Tibial artery (tissue), 4 donors: ENCODE results near the gene PLEKHN1.

ENCODE experiments used
- DNase-seq, 2 donors: peaks; one replicate each; pipeline ENCODE4 v3.0.0-alpha.2; 2019
- H3K27ac ChIP-seq, 2 donors: fragments of 200-600 bp; sonication (generic) in 1 of 2; 1 replicate in 1 of 2; 2 replicates in 1 of 2; pipeline ENCODE4 v1.5.1; 2018 to 2019; ENCODE audit warnings: mild to moderate bottlenecking in 1 of 2
- H3K27me3 ChIP-seq, 2 donors: fragments of 200-600 bp; sonication (generic) in 1 of 2; one replicate each; pipeline versions ENCODE4 v1.5.1 to v1.6.0; 2016 to 2019
- H3K36me3 ChIP-seq, 3 donors: fragments of 200-600 bp; sonication (generic) in 2 of 3; one replicate each; pipeline ENCODE4 v1.5.1; 2016 to 2019; ENCODE audit warnings: mild to moderate bottlenecking in 2 of 3
- H3K4me1 ChIP-seq, 4 donors: fragments of 200-600 bp; sonication (generic) in 2 of 4; 1 replicate in 3 of 4; 2 replicates in 1 of 4; pipeline ENCODE4 v1.5.1; 2016 to 2019
- H3K4me3 ChIP-seq, 2 donors: fragments of 200-600 bp; sonication (generic) in 1 of 2; 1 replicate in 1 of 2; 2 replicates in 1 of 2; pipeline ENCODE4 v1.5.1; 2018 to 2019; ENCODE audit warnings: mild to moderate bottlenecking in 2 of 2
- H3K9me3 ChIP-seq, 3 donors: fragments of 200-600 bp; sonication (generic) in 1 of 3; one replicate each; pipeline ENCODE4 v1.5.1; 2016 to 2019
- intact Hi-C: fragments of 100-400 bp; cut with DNase I; formaldehyde crosslinking; loops from one replicate; pipeline ENCODE4 v1.15.0; 2023; ENCODE audit warnings: low total_unique reads
- TF ChIP-seq, protein P1 (sequence below), 2 experiments: fragments of 200-600 bp in 1 of 2; fragments of 450-650 bp in 1 of 2; IDR thresholded peaks; one replicate each; pipeline ENCODE4 v1.5.1; 2017 to 2019; ENCODE audit warnings: antibody characterized with exemption in 2 of 2, mild to moderate bottlenecking in 1 of 2, moderate library complexity in 1 of 2

PLEKHN1 gene

DNA sequence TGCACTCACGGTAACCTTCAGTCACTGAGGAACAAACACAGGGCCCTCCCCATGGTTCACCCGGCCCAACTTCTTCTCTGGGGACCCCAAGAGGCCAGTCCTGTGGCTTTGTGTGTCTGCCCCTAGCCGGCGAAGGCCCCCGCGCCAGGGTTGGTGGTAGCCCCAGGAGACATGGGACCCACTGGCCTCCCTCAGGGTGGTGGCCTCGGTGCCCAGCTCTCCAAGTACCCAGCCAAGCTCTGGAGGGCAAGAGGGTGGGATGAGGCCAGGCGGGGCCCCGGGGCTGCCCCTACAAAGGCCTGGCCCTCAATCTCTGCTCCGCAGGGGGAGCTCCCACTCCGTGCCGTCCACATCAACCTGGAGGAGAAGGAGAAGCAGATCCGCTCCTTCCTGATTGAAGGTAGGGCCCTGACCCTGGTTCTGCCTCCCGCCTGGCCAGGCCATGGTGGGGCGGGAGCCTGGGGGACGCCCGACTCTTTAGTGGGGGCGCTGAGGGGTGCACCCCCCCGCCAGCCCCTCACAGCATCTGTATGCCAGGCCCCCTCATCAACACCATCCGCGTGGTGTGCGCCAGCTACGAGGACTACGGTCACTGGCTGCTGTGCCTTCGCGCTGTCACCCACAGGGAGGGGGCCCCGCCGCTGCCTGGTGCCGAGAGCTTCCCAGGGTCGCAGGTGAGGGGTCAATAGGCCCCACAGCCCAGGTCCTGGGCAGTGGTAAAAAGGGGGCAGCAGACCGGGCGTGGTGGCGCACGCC, 5.6 kb downstream of the PLEKHN1 start:
- intact Hi-C loops, result no loop called here
- TF ChIP-seq, protein P1, sequence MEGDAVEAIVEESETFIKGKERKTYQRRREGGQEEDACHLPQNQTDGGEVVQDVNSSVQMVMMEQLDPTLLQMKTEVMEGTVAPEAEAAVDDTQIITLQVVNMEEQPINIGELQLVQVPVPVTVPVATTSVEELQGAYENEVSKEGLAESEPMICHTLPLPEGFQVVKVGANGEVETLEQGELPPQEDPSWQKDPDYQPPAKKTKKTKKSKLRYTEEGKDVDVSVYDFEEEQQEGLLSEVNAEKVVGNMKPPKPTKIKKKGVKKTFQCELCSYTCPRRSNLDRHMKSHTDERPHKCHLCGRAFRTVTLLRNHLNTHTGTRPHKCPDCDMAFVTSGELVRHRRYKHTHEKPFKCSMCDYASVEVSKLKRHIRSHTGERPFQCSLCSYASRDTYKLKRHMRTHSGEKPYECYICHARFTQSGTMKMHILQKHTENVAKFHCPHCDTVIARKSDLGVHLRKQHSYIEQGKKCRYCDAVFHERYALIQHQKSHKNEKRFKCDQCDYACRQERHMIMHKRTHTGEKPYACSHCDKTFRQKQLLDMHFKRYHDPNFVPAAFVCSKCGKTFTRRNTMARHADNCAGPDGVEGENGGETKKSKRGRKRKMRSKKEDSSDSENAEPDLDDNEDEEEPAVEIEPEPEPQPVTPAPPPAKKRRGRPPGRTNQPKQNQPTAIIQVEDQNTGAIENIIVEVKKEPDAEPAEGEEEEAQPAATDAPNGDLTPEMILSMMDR (IDR thresholded peaks at IDR 0.05), result no peak
- peaks cover 0 to 85% of the 10 kb centered on the region in 2 donors for H3K27me3 ChIP-seq
- no peak for DNase-seq
- no peaks in the 10 kb centered on the region for H3K36me3 ChIP-seq
- no peaks in the 10 kb centered on the region for H3K9me3 ChIP-seq
- H3K27ac ChIP-seq, result no peak overlapping the region
- H3K4me3 ChIP-seq, result no peak overlapping the region
- H3K4me1 ChIP-seq, result peaks cover 0 to 26% (median 12%) of the 10 kb centered on the region in 4 donors

DNA sequence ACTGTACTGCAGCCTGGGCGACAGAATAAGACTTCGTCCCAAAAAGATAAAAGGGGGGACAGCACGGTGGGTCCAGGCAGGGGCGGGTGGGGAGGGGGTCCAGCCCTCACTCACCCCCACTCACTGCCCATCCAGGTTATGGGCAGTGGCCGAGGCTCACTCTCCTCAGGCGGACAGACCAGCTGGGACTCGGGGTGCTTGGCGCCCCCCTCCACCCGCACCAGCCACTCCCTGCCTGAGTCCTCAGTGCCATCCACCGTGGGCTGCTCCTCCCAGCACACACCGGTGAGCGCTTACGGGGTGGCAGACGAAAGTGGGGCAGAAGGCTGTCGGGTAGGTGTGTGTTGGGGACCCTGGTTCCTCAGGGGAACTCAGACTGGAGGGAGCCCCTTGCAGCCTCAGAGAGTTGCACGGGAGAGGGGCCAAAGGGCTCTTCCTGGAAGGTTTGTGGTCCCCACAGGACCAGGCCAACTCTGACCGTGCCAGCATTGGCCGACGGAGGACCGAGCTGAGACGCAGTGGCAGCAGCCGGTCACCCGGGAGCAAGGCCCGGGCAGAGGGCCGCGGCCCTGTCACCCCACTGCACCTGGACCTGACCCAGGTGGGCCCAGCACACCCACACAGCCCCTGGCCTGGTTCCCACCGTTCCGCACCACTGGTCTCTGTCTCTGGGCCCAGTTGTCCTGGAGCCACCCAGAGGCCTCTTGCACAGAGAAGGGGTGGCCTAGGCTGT, 6.6 kb downstream of the PLEKHN1 start:
- Histone ChIP-seq H3K36me3 (no peaks in the 10 kb centered on the region), H3K9me3 (no peaks in the 10 kb centered on the region), H3K4me3 (no peak overlapping the region), H3K27ac (no peak overlapping the region), H3K4me1 (peaks cover 0 to 16% (median 7%) of the 10 kb centered on the region in 4 donors), H3K27me3 (peaks cover 0 to 78% of the 10 kb centered on the region in 2 donors)
- intact Hi-C loops, result no loop called here
- TF ChIP-seq, protein P1 (IDR thresholded peaks at IDR 0.05), result no peak
- no peak for DNase-seq

DNA sequence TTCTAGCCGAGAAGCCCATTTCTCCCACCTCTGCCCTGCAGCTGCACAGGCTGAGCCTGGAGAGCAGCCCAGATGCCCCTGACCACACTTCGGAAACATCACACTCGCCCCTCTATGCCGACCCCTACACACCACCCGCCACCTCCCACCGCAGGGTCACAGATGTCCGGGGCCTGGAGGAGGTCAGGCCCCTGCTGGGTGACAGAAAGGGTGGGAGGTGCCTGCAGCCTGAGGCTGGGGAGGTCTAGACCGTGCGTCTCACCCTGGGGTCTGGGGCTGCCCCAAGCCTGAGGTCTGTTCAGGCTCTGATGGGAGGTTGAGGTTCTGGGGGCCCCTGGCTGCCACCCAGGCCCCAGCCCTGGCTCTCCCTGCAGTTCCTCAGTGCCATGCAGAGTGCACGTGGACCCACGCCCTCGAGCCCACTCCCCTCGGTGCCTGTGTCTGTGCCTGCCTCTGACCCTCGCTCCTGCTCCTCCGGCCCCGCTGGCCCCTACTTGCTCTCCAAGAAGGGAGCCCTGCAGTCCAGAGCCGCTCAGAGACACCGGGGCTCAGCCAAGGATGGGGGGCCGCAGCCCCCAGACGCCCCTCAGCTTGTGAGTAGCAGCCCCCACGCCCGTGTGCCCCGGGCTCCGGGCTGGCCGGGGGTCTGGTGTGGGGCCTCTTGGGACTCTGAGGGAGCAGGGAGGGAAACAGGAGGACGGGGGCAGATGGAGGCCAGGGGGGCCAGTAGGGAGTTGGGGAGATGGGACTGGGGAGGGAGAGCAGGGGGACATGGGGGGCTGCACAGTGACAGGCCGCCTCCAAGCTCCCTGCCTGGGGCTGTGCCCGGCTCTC, 7.4 kb downstream of the PLEKHN1 start:
- Histone ChIP-seq H3K9me3 (no peaks in the 10 kb centered on the region), H3K27me3 (peaks cover 0 to 72% of the 10 kb centered on the region in 2 donors), H3K27ac (no peak overlapping the region), H3K4me3 (no peak overlapping the region), H3K36me3 (no peaks in the 10 kb centered on the region), H3K4me1 (peaks cover 0 to 14% (median 7%) of the 10 kb centered on the region in 4 donors)
- TF ChIP-seq, protein P1 (IDR thresholded peaks at IDR 0.05), result no peak
- intact Hi-C loops, result no loop called here
- DNase-seq, result no peak

DNA sequence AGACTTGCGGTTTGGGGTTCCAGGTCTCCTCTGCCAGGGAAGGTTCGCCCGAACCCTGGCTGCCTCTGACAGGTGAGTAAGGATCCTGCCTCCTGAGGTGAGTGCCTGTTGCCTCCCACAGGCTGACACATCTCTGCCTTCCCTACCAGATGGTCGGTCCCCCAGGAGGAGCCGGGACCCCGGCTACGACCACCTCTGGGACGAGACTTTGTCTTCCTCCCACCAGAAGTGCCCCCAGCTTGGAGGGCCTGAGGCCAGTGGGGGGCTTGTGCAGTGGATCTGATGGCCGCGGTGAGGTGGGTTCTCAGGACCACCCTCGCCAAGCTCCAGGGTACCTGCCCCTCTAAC, 8.0 kb downstream of the PLEKHN1 start:
- Histone ChIP-seq H3K36me3 (no peaks in the 10 kb centered on the region), H3K4me1 (peaks cover 0 to 14% (median 7%) of the 10 kb centered on the region in 4 donors), H3K27ac (no peak overlapping the region), H3K27me3 (peaks cover 0 to 69% of the 10 kb centered on the region in 2 donors), H3K9me3 (no peaks in the 10 kb centered on the region), H3K4me3 (no peak overlapping the region)
- no peak for DNase-seq
- TF ChIP-seq, protein P1 (IDR thresholded peaks at IDR 0.05), result no peak
- intact Hi-C loops, result no loop called here

DNA sequence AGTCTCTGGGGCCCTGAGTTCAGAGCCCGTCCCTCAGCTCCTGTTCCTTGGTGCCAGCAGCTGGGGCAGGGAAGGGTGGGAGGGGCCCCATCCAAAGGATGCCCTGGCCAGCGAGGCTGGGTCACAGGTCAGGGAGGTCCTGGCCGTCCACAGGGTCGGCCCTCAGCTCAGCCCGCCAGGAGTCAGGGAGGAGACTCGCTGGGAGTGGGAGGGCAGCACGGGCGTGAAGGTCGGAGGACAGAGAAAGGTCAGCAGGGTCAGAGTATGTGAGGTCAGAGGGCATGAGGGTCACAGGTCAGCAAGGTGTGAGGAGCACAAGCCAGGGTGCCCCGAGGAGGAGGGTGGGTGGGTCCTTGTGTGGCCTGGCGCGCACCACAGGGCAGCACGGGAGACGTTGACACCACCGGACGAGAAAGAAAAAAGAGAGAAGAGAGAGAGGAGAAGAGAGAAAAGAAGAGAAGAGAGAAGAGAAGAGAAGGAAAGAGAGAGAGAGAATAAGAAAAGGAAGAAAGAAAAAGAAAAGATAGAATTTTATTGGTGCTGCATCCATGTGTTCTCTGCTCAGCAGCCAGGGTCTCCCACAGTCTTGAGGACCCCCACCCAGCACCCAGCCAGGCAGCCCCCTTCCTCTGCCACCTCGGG, 8.5 kb downstream of the PLEKHN1 start:
- intact Hi-C loops, result no loop called here
- DNase-seq, result no peak
- Histone ChIP-seq H3K4me1 (peaks cover 0 to 14% (median 7%) of the 10 kb centered on the region in 4 donors), H3K27me3 (peaks cover 0 to 64% of the 10 kb centered on the region in 2 donors), H3K9me3 (no peaks in the 10 kb centered on the region), H3K27ac (no peak overlapping the region), H3K36me3 (no peaks in the 10 kb centered on the region), H3K4me3 (no peak overlapping the region)
- TF ChIP-seq, protein P1 (IDR thresholded peaks at IDR 0.05), result no peak
